Neural progenitor cell (in vitro differentiated cells): ENCODE results near the gene OAS2. TPM values are rescaled to one million over a fixed set of nuclear protein-coding genes. Genes with fewer than 3 reads are reported as not detected.
"Not testable (repeated sequence)": the region's sequence is repeated elsewhere in the genome, so short reads cannot be mapped to it uniquely, and the experiment has no call there.

Experiments used
- DNase-seq: peaks from one replicate; pipeline ENCODE4 v3.0.0-alpha.2; 2016; ENCODE audit warnings: low spot score
- H2AFZ ChIP-seq: fragments of 200-600 bp; sonication (generic); replicated peaks from 2 replicates; pipeline ENCODE4 v1.6.1; 2016; ENCODE audit warnings: antibody characterized with exemption
- H3F3A ChIP-seq: fragments of 200-600 bp; sonication (generic); 2 replicates; pipeline ENCODE4 v1.6.1; 2016; ENCODE audit warnings: antibody characterized with exemption, low read depth
- H3K27ac ChIP-seq: fragments of 200-600 bp; sonication (generic); 2 replicates; pipeline ENCODE4 v1.5.1; 2016; ENCODE audit warnings: mild to moderate bottlenecking
- H3K27me3 ChIP-seq: fragments of 200-600 bp; sonication (generic); 2 replicates; pipeline ENCODE4 v1.6.1; 2016; ENCODE audit warnings: mild to moderate bottlenecking, moderate library complexity
- H3K36me3 ChIP-seq: fragments of 200-600 bp; sonication (generic); 2 replicates; pipeline ENCODE4 v1.5.1; 2016
- H3K4me1 ChIP-seq: fragments of 200-600 bp; sonication (generic); 2 replicates; pipeline ENCODE4 v1.6.1; 2016; ENCODE audit warnings: mixed run types
- H3K4me2 ChIP-seq: fragments of 200-600 bp; sonication (generic); 2 replicates; pipeline ENCODE4 v1.6.1; 2016
- H3K4me3 ChIP-seq: fragments of 200-600 bp; sonication (generic); 2 replicates; pipeline ENCODE4 v1.5.1; 2016
- H3K79me2 ChIP-seq: fragments of 200-600 bp; sonication (generic); 2 replicates; pipeline ENCODE4 v1.6.1; 2016; ENCODE audit warnings: low read depth
- H3K9ac ChIP-seq: fragments of 200-600 bp; sonication (generic); 2 replicates; pipeline ENCODE4 v1.6.1; 2016
- H3K9me3 ChIP-seq: fragments of 200-600 bp; sonication (generic); 2 replicates; pipeline ENCODE4 v1.5.1; 2016; ENCODE audit warnings: low read depth
- H4K20me1 ChIP-seq: fragments of 200-600 bp; sonication (generic); 2 replicates; pipeline ENCODE4 v1.6.1; 2016; ENCODE audit warnings: low read depth
- H3K27ac Mint-ChIP-seq: 3 replicates; pipeline ENCODE4 v1.8.0; 2021; ENCODE audit warnings: mixed read lengths
- H3K27me3 Mint-ChIP-seq: 2 replicates; pipeline ENCODE4 v1.8.0; 2022; ENCODE audit warnings: low read depth, mild to moderate bottlenecking, inconsistent platforms, moderate library complexity, mixed read lengths; ENCODE audit not compliant: insufficient read depth
- H3K36me3 Mint-ChIP-seq: 3 replicates; pipeline ENCODE4 v1.8.0; 2021; ENCODE audit warnings: mixed read lengths
- H3K4me1 Mint-ChIP-seq: 3 replicates; pipeline ENCODE4 v1.8.0; 2021; ENCODE audit warnings: mixed read lengths
- H3K4me3 Mint-ChIP-seq: 3 replicates; pipeline ENCODE4 v1.8.0; 2021; ENCODE audit warnings: mild to moderate bottlenecking, moderate library complexity, mixed read lengths
- H3K9me3 Mint-ChIP-seq: 3 replicates; pipeline ENCODE4 v1.8.0; 2020; ENCODE audit warnings: mixed read lengths
- CTCF ChIP-seq: fragments of 200-600 bp; sonication (generic); IDR thresholded peaks from 2 replicates; pipeline ENCODE4 v1.5.1; 2017; ENCODE audit warnings: antibody characterized with exemption, mild to moderate bottlenecking
- EZH2 ChIP-seq: fragments of 200-600 bp; sonication (generic); IDR thresholded peaks from 2 replicates; pipeline ENCODE4 v1.6.1; 2017; ENCODE audit warnings: antibody characterized with exemption, mild to moderate bottlenecking, moderate library complexity
- EZH2phosphoT487 ChIP-seq: fragments of 200-600 bp; sonication (generic); IDR thresholded peaks from 2 replicates; pipeline ENCODE4 v1.6.1; 2017; ENCODE audit warnings: antibody characterized with exemption
- total RNA-seq: library from RNA; depleted of rRNA; stranded (reverse); fragments of >200 nt; gene quantifications from 2 replicates; pipeline ENCODE4 v1.2.3, GENCODE V29; 2015; ENCODE audit warnings: low replicate concordance

OAS2 gene
- total RNA-seq, 1 donor from 2014 or later, result not detected

- Mint-ChIP-seq H3K27me3 (no peaks in the 10 kb centered on the region), H3K36me3 (no peaks in the 10 kb centered on the region), H3K9me3 (peaks cover 3% of the 10 kb centered on the region), H3K27ac (no peak overlapping the region), H3K4me1 (no peaks in the 10 kb centered on the region), H3K4me3 (no peak overlapping the region)
- Histone ChIP-seq H3K27ac (no peak overlapping the region), H3F3A (no peaks in the 10 kb centered on the region), H3K9me3 (no peaks in the 10 kb centered on the region), H3K9ac (no peak overlapping the region), H3K4me3 (no peak overlapping the region), H3K27me3 (no peaks in the 10 kb centered on the region), H4K20me1 (no peaks in the 10 kb centered on the region), H3K36me3 (no peaks in the 10 kb centered on the region), H2AFZ (no peak overlapping the region), H3K79me2 (no peaks in the 10 kb centered on the region), H3K4me1 (no peaks in the 10 kb centered on the region), H3K4me2 (no peak overlapping the region)
- TF ChIP-seq CTCF (no peak), EZH2phosphoT487 (no peak), EZH2 (no peak)
- no peak for DNase-seq
Measured at GRCh38 chr12:112987561-112987960, 9.2 kb downstream of the OAS2 start.

- Histone ChIP-seq H3K27ac (no peak overlapping the region), H3K79me2 (no peaks in the 10 kb centered on the region), H3K4me1 (no peaks in the 10 kb centered on the region), H3F3A (no peaks in the 10 kb centered on the region), H3K27me3 (no peaks in the 10 kb centered on the region), H4K20me1 (no peaks in the 10 kb centered on the region), H2AFZ (no peak overlapping the region), H3K4me3 (no peak overlapping the region), H3K4me2 (no peak overlapping the region), H3K9me3 (no peaks in the 10 kb centered on the region), H3K9ac (no peak overlapping the region), H3K36me3 (no peaks in the 10 kb centered on the region)
- Mint-ChIP-seq H3K9me3 (peaks cover 5% of the 10 kb centered on the region), H3K27me3 (no peaks in the 10 kb centered on the region), H3K4me1 (no peaks in the 10 kb centered on the region), H3K4me3 (no peak overlapping the region), H3K36me3 (no peaks in the 10 kb centered on the region), H3K27ac (no peak overlapping the region)
- TF ChIP-seq EZH2 (no peak), CTCF (no peak)
- DNase-seq, result no peak
Measured at GRCh38 chr12:112988224-112988623, 9.9 kb downstream of the OAS2 start.

GRCh38 chr12:112988823-112989385 is 10.6 kb downstream of the OAS2 start:
- H3K4me1 Mint-ChIP-seq, H3K27me3 Mint-ChIP-seq: not testable (repeated sequence)

GRCh38 chr12:112989806-112990205 is 11.5 kb downstream of the OAS2 start:
- Histone ChIP-seq H3F3A (no peaks in the 10 kb centered on the region), H3K9me3 (no peaks in the 10 kb centered on the region), H3K36me3 (no peaks in the 10 kb centered on the region), H3K79me2 (no peaks in the 10 kb centered on the region), H2AFZ (no peak overlapping the region), H3K27ac (no peak overlapping the region), H3K9ac (no peak overlapping the region), H4K20me1 (no peaks in the 10 kb centered on the region), H3K4me3 (no peak overlapping the region), H3K4me1 (no peaks in the 10 kb centered on the region), H3K27me3 (no peaks in the 10 kb centered on the region), H3K4me2 (no peak overlapping the region)
- TF ChIP-seq CTCF (no peak), EZH2 (no peak), EZH2phosphoT487 (no peak)
- H3K27ac Mint-ChIP-seq, result no peak overlapping the region
- H3K27me3 Mint-ChIP-seq, result no peaks in the 10 kb centered on the region
- no peaks in the 10 kb centered on the region for H3K36me3 Mint-ChIP-seq
- H3K4me1 Mint-ChIP-seq, result no peaks in the 10 kb centered on the region
- H3K9me3 Mint-ChIP-seq, result peaks cover 2% of the 10 kb centered on the region
- no peak for DNase-seq
- no peak overlapping the region for H3K4me3 Mint-ChIP-seq

More at GRCh38 chr12:112988823-112989385, 10.6 kb downstream of the OAS2 start:
- H3K79me2 ChIP-seq, H2AFZ ChIP-seq, H3K36me3 ChIP-seq, DNase-seq, H3K27me3 ChIP-seq, H3K9me3 ChIP-seq, H3K9ac ChIP-seq, H4K20me1 ChIP-seq, H3F3A ChIP-seq, H3K4me2 ChIP-seq, H3K9me3 Mint-ChIP-seq, H3K36me3 Mint-ChIP-seq, H3K27ac ChIP-seq, H3K27ac Mint-ChIP-seq, H3K4me3 Mint-ChIP-seq, H3K4me3 ChIP-seq, H3K4me1 ChIP-seq: not testable (repeated sequence)
